Liver (tissue), 9 donors: ENCODE measurements around the gene FBXO38. TPM values are rescaled to one million over a fixed set of nuclear protein-coding genes. Genes with fewer than 3 reads are reported as not detected.

Experiments
- DNase-seq: peaks from one replicate; pipeline ENCODE4 v3.0.0-alpha.2; 2017; ENCODE audit warnings: low spot score
- H3K27ac ChIP-seq, 2 donors: one replicate each; pipeline ENCODE4 v1.7.0; 2013; ENCODE audit warnings: inconsistent platforms in 2 of 2, low read length in 2 of 2, control low read depth in 1 of 2, low read depth in 1 of 2, mild to moderate bottlenecking in 1 of 2
- H3K27me3 ChIP-seq, 4 donors: one replicate each; pipeline versions ENCODE4 v1.6.1 to v1.7.0; 2013; ENCODE audit warnings: low read length in 3 of 4, inconsistent platforms in 1 of 4, mild to moderate bottlenecking in 1 of 4, moderate library complexity in 1 of 4; ENCODE audit not compliant: control insufficient read depth in 4 of 4, insufficient read depth in 4 of 4
- H3K36me3 ChIP-seq, 4 donors: one replicate each; pipeline versions ENCODE4 v1.6.1 to v1.7.0; 2013; ENCODE audit warnings: low read length in 3 of 4, mild to moderate bottlenecking in 3 of 4, low read depth in 1 of 4, moderate library complexity in 1 of 4; ENCODE audit not compliant: control insufficient read depth in 4 of 4, insufficient read depth in 3 of 4
- H3K4me1 ChIP-seq, 4 donors: one replicate each; pipeline versions ENCODE4 v1.6.1 to v1.7.0; 2013; ENCODE audit warnings: low read length in 3 of 4, mild to moderate bottlenecking in 3 of 4, moderate library complexity in 1 of 4; ENCODE audit not compliant: control insufficient read depth in 4 of 4, insufficient read depth in 4 of 4
- H3K4me3 ChIP-seq, 3 donors: one replicate each; pipeline versions ENCODE4 v1.6.1 to v1.7.0; 2013; ENCODE audit warnings: low read length in 3 of 3, control low read depth in 1 of 3, low read depth in 1 of 3, mild to moderate bottlenecking in 1 of 3
- H3K9ac ChIP-seq, 2 donors: one replicate each; pipeline ENCODE4 v1.7.0; 2013; ENCODE audit warnings: low read length in 2 of 2, mild to moderate bottlenecking in 2 of 2, moderate library complexity in 2 of 2, control low read depth in 1 of 2, low read depth in 1 of 2
- H3K9me3 ChIP-seq, 4 donors: one replicate each; pipeline versions ENCODE4 v1.6.1 to v1.7.0; 2013; ENCODE audit warnings: low read length in 3 of 4; ENCODE audit not compliant: control insufficient read depth in 4 of 4
- ATF3 ChIP-seq: IDR thresholded peaks from 2 replicates; pipeline ENCODE4 v1.6.1; 2016; ENCODE audit warnings: antibody characterized with exemption
- CTCF ChIP-seq: fragments of 150-350 bp; IDR thresholded peaks from 2 replicates; pipeline ENCODE4 v1.5.1; 2017; ENCODE audit warnings: improper control_type of control experiment, low read depth, low read length; ENCODE audit not compliant: missing input control
- EGR1 ChIP-seq, 2 donors: IDR thresholded peaks; 2 replicates each; pipeline ENCODE4 v1.6.1; 2016 to 2018; ENCODE audit warnings: antibody characterized with exemption in 2 of 2, low read depth in 2 of 2
- FOXA1 ChIP-seq: IDR thresholded peaks from 2 replicates; pipeline ENCODE4 v1.6.1; 2016; ENCODE audit warnings: antibody characterized with exemption
- FOXA2 ChIP-seq: IDR thresholded peaks from 2 replicates; pipeline ENCODE4 v1.6.1; 2016; ENCODE audit warnings: antibody characterized with exemption
- GABPA ChIP-seq, 2 donors: IDR thresholded peaks in 1 of 2; conservative IDR thresholded peaks in 1 of 2; 2 replicates each; pipeline ENCODE4 v1.6.1; 2016; ENCODE audit warnings: antibody characterized with exemption in 2 of 2, mild to moderate bottlenecking in 1 of 2, moderate library complexity in 1 of 2
- HNF4A ChIP-seq, 2 donors: conservative IDR thresholded peaks; 2 replicates each; pipeline ENCODE4 v1.6.1; 2016; ENCODE audit warnings: antibody characterized with exemption in 2 of 2, mild to moderate bottlenecking in 2 of 2
- HNF4G ChIP-seq: IDR thresholded peaks from 2 replicates; pipeline ENCODE4 v1.6.1; 2016; ENCODE audit warnings: antibody characterized with exemption
- JUND ChIP-seq, 2 donors: IDR thresholded peaks; 2 replicates each; pipeline ENCODE4 v1.6.1; 2016; ENCODE audit warnings: antibody characterized with exemption in 2 of 2
- NR2F2 ChIP-seq: IDR thresholded peaks from 2 replicates; pipeline ENCODE4 v1.6.1; 2016; ENCODE audit warnings: antibody characterized with exemption
- RAD21 ChIP-seq, 2 donors: IDR thresholded peaks; 2 replicates each; pipeline ENCODE4 v1.6.1; 2016; ENCODE audit warnings: antibody characterized with exemption in 2 of 2, mild to moderate bottlenecking in 2 of 2
- REST ChIP-seq: IDR thresholded peaks from 2 replicates; pipeline ENCODE4 v1.6.1; 2016; ENCODE audit warnings: antibody characterized with exemption, mild to moderate bottlenecking
- RXRA ChIP-seq, 2 donors: IDR thresholded peaks; 2 replicates each; pipeline ENCODE4 v1.6.1; 2017 to 2018; ENCODE audit warnings: antibody characterized with exemption in 2 of 2, mild to moderate bottlenecking in 1 of 2
- SP1 ChIP-seq: IDR thresholded peaks from 2 replicates; pipeline ENCODE4 v1.6.1; 2018; ENCODE audit warnings: antibody characterized with exemption, mild to moderate bottlenecking
- TAF1 ChIP-seq: conservative IDR thresholded peaks from 2 replicates; pipeline ENCODE4 v1.6.1; 2016; ENCODE audit warnings: antibody characterized with exemption, mild to moderate bottlenecking
- YY1 ChIP-seq: IDR thresholded peaks from 2 replicates; pipeline ENCODE4 v1.6.1; 2016; ENCODE audit warnings: antibody characterized with exemption, mild to moderate bottlenecking
- ZBTB33 ChIP-seq: IDR thresholded peaks from 2 replicates; pipeline ENCODE4 v1.6.1; 2016; ENCODE audit warnings: antibody characterized with exemption
- WGBS: extraction: QIAGEN DNeasy Blood & Tissue Kit; methylation state at CpG from one replicate; pipeline ENCODE4 v1.1.7; 2013; 5-methylcytosine and 5-hydroxymethylcytosine counted together
- polyA plus RNA-seq, 2 donors: library from polyadenylated mRNA; stranded (reverse) in 1 of 2; unstranded in 1 of 2; fragments of 200-250 nt in 1 of 2; fragments of >200 nt in 1 of 2; fragmentation: Nextera tagmentation in 1 of 2; extraction: Ambion mirVana in 1 of 2; gene quantifications; one replicate each; pipeline versions ENCODE4 v1.2.1 to v1.2.3, GENCODE V29; 2013 to 2015
- total RNA-seq, 2 donors: library from RNA; depleted of rRNA; stranded (reverse); fragments of >200 nt; gene quantifications; one replicate each; pipeline ENCODE4 v1.2.3, GENCODE V29; 2014
- TF ChIP-seq, protein P1 (sequence below): IDR thresholded peaks from 2 replicates; pipeline ENCODE4 v1.6.1; 2016; ENCODE audit warnings: antibody characterized with exemption
- donor health status: healthy.
- donor health status: healthy.
- donor health status: healthy.
- donor health status: healthy.
- donor health status: healthy.

FBXO38 gene
- total and polyA plus RNA-seq, 4 donors: 8.2 to 40.9 (median 25.3) TPM

GRCh38 chr5:148353634-148354033, 30.1 kb upstream of the FBXO38 start:
- Histone ChIP-seq H3K9ac (no peak overlapping the region), H3K36me3 (no peaks in the 10 kb centered on the region), H3K27me3 (no peaks in the 10 kb centered on the region), H3K4me3 (no peak overlapping the region), H3K27ac (no peak overlapping the region), H3K9me3 (no peaks in the 10 kb centered on the region), H3K4me1 (no peaks in the 10 kb centered on the region)
- 93% methylated on average over 2 of the region's 2 CpGs for WGBS
- no peak for DNase-seq
- TF ChIP-seq NR2F2: no peak
- TF ChIP-seq FOXA2: no peak
- no peak for TF ChIP-seq RAD21 (IDR thresholded peaks at IDR 0.05)
- TF ChIP-seq YY1: no peak
- no peak for TF ChIP-seq ATF3

- H3K4me1 ChIP-seq: peaks cover 0 to 14% (median 5%) of the 10 kb centered on the region in 4 donors
- H3K27me3 ChIP-seq: no peaks in the 10 kb centered on the region
- TF ChIP-seq ATF3 (no peak), HNF4A (conservative IDR thresholded peaks at IDR 0.05) (peak; percentile 8 to 28)
- no peak overlapping the region for H3K27ac ChIP-seq
- H3K4me3 ChIP-seq: no peak overlapping the region
- H3K36me3 ChIP-seq: no peaks in the 10 kb centered on the region
- DNase-seq: no peak
- H3K9ac ChIP-seq: no peak overlapping the region
- no peaks in the 10 kb centered on the region for H3K9me3 ChIP-seq
Observed at GRCh38 chr5:148364343-148364742, 19.4 kb upstream of the FBXO38 start.

DNA sequence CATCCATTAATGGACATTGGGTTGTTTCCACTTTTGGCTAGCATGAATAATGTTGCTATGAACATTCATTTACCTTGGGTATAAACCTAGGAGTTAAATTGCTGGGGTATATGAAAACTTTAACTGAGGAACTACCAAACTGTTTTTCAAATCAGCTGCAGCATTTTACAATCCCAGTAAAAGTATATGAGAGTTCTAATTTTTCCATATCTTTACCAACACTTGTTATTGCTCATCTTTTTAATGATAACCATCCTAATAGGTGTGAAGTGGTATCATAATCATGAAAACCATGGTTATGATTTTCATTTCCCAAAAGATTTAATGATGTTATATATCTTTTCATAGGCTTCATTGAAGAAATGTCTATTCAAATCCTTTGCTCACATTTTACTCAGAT, 15.5 kb upstream of the FBXO38 start:
- Histone ChIP-seq H3K27me3 (no peaks in the 10 kb centered on the region), H3K27ac (no peak overlapping the region), H3K4me3 (no peak overlapping the region), H3K4me1 (peaks cover 0 to 14% (median 5%) of the 10 kb centered on the region in 4 donors), H3K9ac (no peak overlapping the region), H3K36me3 (no peaks in the 10 kb centered on the region), H3K9me3 (no peaks in the 10 kb centered on the region)
- no peak for DNase-seq
- TF ChIP-seq FOXA2 (no peak), HNF4A (conservative IDR thresholded peaks at IDR 0.05) (no peak), GABPA (IDR thresholded peaks at IDR 0.05 in 1 of 2, conservative IDR thresholded peaks at IDR 0.05 in 1 of 2) (no peak), FOXA1 (no peak), YY1 (no peak), REST (no peak), RXRA (IDR thresholded peaks at IDR 0.05) (no peak), ZBTB33 (no peak), EGR1 (IDR thresholded peaks at IDR 0.05; ENCODE audit: low read depth in 2 of 2) (no peak), TAF1 (no peak), NR2F2 (no peak), RAD21 (IDR thresholded peaks at IDR 0.05) (no peak), ATF3 (no peak), JUND (IDR thresholded peaks at IDR 0.05) (no peak), HNF4G (no peak), SP1 (no peak), CTCF (no peak)
- TF ChIP-seq, protein P1, sequence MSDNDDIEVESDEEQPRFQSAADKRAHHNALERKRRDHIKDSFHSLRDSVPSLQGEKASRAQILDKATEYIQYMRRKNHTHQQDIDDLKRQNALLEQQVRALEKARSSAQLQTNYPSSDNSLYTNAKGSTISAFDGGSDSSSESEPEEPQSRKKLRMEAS: no peak
